HFF-Myc (cell line): ENCODE measurements around the gene GRIK4.

Experiments
- DNase-seq: peaks from one replicate; pipeline ENCODE4 v3.0.0-alpha.2; 2011; ENCODE audit warnings: low read depth; ENCODE audit errors: extremely low read depth
- H3K4me3 ChIP-seq: replicated peaks from 2 replicates; pipeline ENCODE4 v1.5.1; 2011; ENCODE audit warnings: low read depth, mild to moderate bottlenecking, control low read depth, low read length
- CTCF ChIP-seq: IDR thresholded peaks from 2 replicates; pipeline ENCODE4 v1.5.1; 2012; ENCODE audit warnings: mild to moderate bottlenecking, low read depth, low read length, control low read depth; ENCODE audit errors: missing control alignments

GRIK4 gene

GRCh38 chr11:120564573-120565311 lies 53.2 kb downstream of the GRIK4 start:
- DNase-seq: no peak
- TF ChIP-seq CTCF: no peak
- peak overlapping the region; percentile 31 for H3K4me3 ChIP-seq

GRCh38 chr11:120565466-120566155 lies 54.1 kb downstream of the GRIK4 start:
- H3K4me3 ChIP-seq: no peak overlapping the region
- no peak for DNase-seq
- no peak for TF ChIP-seq CTCF

- no peak for DNase-seq
- TF ChIP-seq CTCF: no peak
- no peak overlapping the region for H3K4me3 ChIP-seq
Measured at GRCh38 chr11:120566176-120566575, 54.6 kb downstream of the GRIK4 start.

- H3K4me3 ChIP-seq: no peak overlapping the region
- no peak for DNase-seq
- TF ChIP-seq CTCF: no peak
Measured at GRCh38 chr11:120568572-120569307, 57.2 kb downstream of the GRIK4 start.

- no peak for TF ChIP-seq CTCF
- no peak overlapping the region for H3K4me3 ChIP-seq
- DNase-seq: no peak
Measured at GRCh38 chr11:120569861-120570260, 58.3 kb downstream of the GRIK4 start.

GRCh38 chr11:120571476-120571875 lies 59.9 kb downstream of the GRIK4 start:
- no peak overlapping the region for H3K4me3 ChIP-seq
- no peak for DNase-seq
- no peak for TF ChIP-seq CTCF
